ENCODE results near the gene CCT5.

The CCT5 gene

GRCh38 chr5:10249948-10250805 lies at the start of gene CCT5:
TSS of gene CCT5 (plus strand) at chr5:10250280. CDS start at chr5:10250341, 61 bp downstream.
- DNase-seq: peak; percentile 96

GRCh38 chr5:10201223-10201868 lies 48.7 kb upstream of the CCT5 start:
- no peak for DNase-seq

GRCh38 chr5:10202089-10202910 lies 47.8 kb upstream of the CCT5 start:
- DNase-seq: no peak

GRCh38 chr5:10209004-10209403 lies 41.1 kb upstream of the CCT5 start:
- DNase-seq: no peak

- no peak for DNase-seq
Observed at GRCh38 chr5:10213316-10213715, 36.8 kb upstream of the CCT5 start.

- DNase-seq: no peak
Observed at GRCh38 chr5:10214041-10214440, 36.0 kb upstream of the CCT5 start.

GRCh38 chr5:10215366-10215765 lies 34.7 kb upstream of the CCT5 start:
- DNase-seq: no peak

GRCh38 chr5:10216107-10216506 lies 34.0 kb upstream of the CCT5 start:
- DNase-seq: no peak

GRCh38 chr5:10218658-10219057 lies 31.4 kb upstream of the CCT5 start:
- no peak for DNase-seq

- no peak for DNase-seq
Observed at GRCh38 chr5:10219068-10219467, 31.0 kb upstream of the CCT5 start.

- no peak for DNase-seq
Observed at GRCh38 chr5:10220248-10220647, 29.8 kb upstream of the CCT5 start.

- no peak for DNase-seq
Observed at GRCh38 chr5:10222326-10222725, 27.8 kb upstream of the CCT5 start.

- no peak for DNase-seq
Observed at GRCh38 chr5:10227379-10227778, 22.7 kb upstream of the CCT5 start.

- DNase-seq: no peak
Observed at GRCh38 chr5:10228288-10228687, 21.8 kb upstream of the CCT5 start.

- DNase-seq: no peak
Observed at GRCh38 chr5:10229306-10230048, 20.6 kb upstream of the CCT5 start.

- DNase-seq: no peak
Observed at GRCh38 chr5:10232386-10232785, 17.7 kb upstream of the CCT5 start.

- DNase-seq: no peak
Observed at GRCh38 chr5:10233011-10233410, 17.1 kb upstream of the CCT5 start.

- no peak for DNase-seq
Observed at GRCh38 chr5:10233505-10233904, 16.6 kb upstream of the CCT5 start.

- no peak for DNase-seq
Observed at GRCh38 chr5:10235350-10235749, 14.7 kb upstream of the CCT5 start.

- DNase-seq: peak; percentile 19
Observed at GRCh38 chr5:10243660-10244240, 6.3 kb upstream of the CCT5 start.

GRCh38 chr5:10244342-10244944 lies 5.6 kb upstream of the CCT5 start:
- DNase-seq: no peak

GRCh38 chr5:10246761-10247160 lies 3.3 kb upstream of the CCT5 start:
- no peak for DNase-seq

All from activated CD4-positive, alpha-beta T cell treated with anti-CD3 and anti-CD28 coated beads, Interleukin-10, Interleukin-2, amounts not matched to agents 100 ng/mL and 50 ng/mL, durations not matched to agents 16 hours and 8 hours (primary cell).